HUES6 (cell line): ENCODE measurements around the gene SWT1.

Experiments used
- H3K27ac ChIP-seq: 2 replicates; pipeline ENCODE4 v1.7.0; 2013; ENCODE audit warnings: low read depth, mild to moderate bottlenecking, low read length, inconsistent platforms
- H3K27me3 ChIP-seq: 2 replicates; pipeline ENCODE4 v1.6.1; 2013; ENCODE audit warnings: low read length; ENCODE audit not compliant: control insufficient read depth, insufficient read depth
- H3K36me3 ChIP-seq: 2 replicates; pipeline ENCODE4 v1.6.1; 2013; ENCODE audit warnings: low read length; ENCODE audit not compliant: control insufficient read depth, insufficient read depth
- H3K4me1 ChIP-seq: 2 replicates; pipeline ENCODE4 v1.6.1; 2013; ENCODE audit warnings: low read length; ENCODE audit not compliant: control insufficient read depth, insufficient read depth
- H3K4me3 ChIP-seq: 2 replicates; pipeline ENCODE4 v1.5.1; 2013; ENCODE audit warnings: low read depth, low read length
- H3K9ac ChIP-seq: one replicate; pipeline ENCODE4 v1.6.1; 2013; ENCODE audit warnings: mild to moderate bottlenecking, low read length
- H3K9me3 ChIP-seq: 2 replicates; pipeline ENCODE4 v1.6.1; 2013; ENCODE audit warnings: low read depth, low read length; ENCODE audit not compliant: control insufficient read depth, insufficient read depth

SWT1 gene

GRCh38 chr1:185263292-185263691 lies 106.3 kb downstream of the SWT1 start:
- Histone ChIP-seq H3K9ac (no peak overlapping the region), H3K4me1 (no peaks in the 10 kb centered on the region), H3K9me3 (no peaks in the 10 kb centered on the region), H3K27me3 (no peaks in the 10 kb centered on the region), H3K4me3 (no peak overlapping the region), H3K27ac (no peak overlapping the region), H3K36me3 (no peaks in the 10 kb centered on the region)

GRCh38 chr1:185263780-185264179 lies 106.8 kb downstream of the SWT1 start:
- Histone ChIP-seq H3K27ac (no peak overlapping the region), H3K4me1 (no peaks in the 10 kb centered on the region), H3K36me3 (no peaks in the 10 kb centered on the region), H3K4me3 (no peak overlapping the region), H3K27me3 (no peaks in the 10 kb centered on the region), H3K9me3 (no peaks in the 10 kb centered on the region), H3K9ac (no peak overlapping the region)

GRCh38 chr1:185265314-185265713 lies 108.3 kb downstream of the SWT1 start:
- H3K4me1 ChIP-seq, result no peaks in the 10 kb centered on the region
- H3K36me3 ChIP-seq, result no peaks in the 10 kb centered on the region
- no peaks in the 10 kb centered on the region for H3K27me3 ChIP-seq
- no peak overlapping the region for H3K9ac ChIP-seq
- H3K9me3 ChIP-seq, result no peaks in the 10 kb centered on the region
- no peak overlapping the region for H3K4me3 ChIP-seq
- H3K27ac ChIP-seq, result no peak overlapping the region

- Histone ChIP-seq H3K4me1 (no peaks in the 10 kb centered on the region), H3K27ac (no peak overlapping the region), H3K36me3 (no peaks in the 10 kb centered on the region)
These were observed 110.3 kb downstream of the SWT1 start for GRCh38 chr1:185267301-185267700.

GRCh38 chr1:185267701-185268100 lies 110.7 kb downstream of the SWT1 start:
- H3K27me3 ChIP-seq, result no peaks in the 10 kb centered on the region
- no peaks in the 10 kb centered on the region for H3K4me1 ChIP-seq
- no peaks in the 10 kb centered on the region for H3K9me3 ChIP-seq
- no peak overlapping the region for H3K27ac ChIP-seq
- H3K9ac ChIP-seq, result no peak overlapping the region
- H3K36me3 ChIP-seq, result no peaks in the 10 kb centered on the region
- H3K4me3 ChIP-seq, result no peak overlapping the region

More at GRCh38 chr1:185267301-185267700, 110.3 kb downstream of the SWT1 start:
- no peaks in the 10 kb centered on the region for H3K27me3 ChIP-seq
- no peak overlapping the region for H3K9ac ChIP-seq
- no peaks in the 10 kb centered on the region for H3K9me3 ChIP-seq
- no peak overlapping the region for H3K4me3 ChIP-seq

GRCh38 chr1:185268352-185268751 lies 111.4 kb downstream of the SWT1 start:
- Histone ChIP-seq H3K4me1 (no peaks in the 10 kb centered on the region), H3K4me3 (no peak overlapping the region), H3K27me3 (no peaks in the 10 kb centered on the region), H3K9ac (no peak overlapping the region), H3K36me3 (no peaks in the 10 kb centered on the region), H3K9me3 (no peaks in the 10 kb centered on the region), H3K27ac (no peak overlapping the region)

GRCh38 chr1:185271921-185272320 lies 115.0 kb downstream of the SWT1 start:
- no peak overlapping the region for H3K27ac ChIP-seq
- no peaks in the 10 kb centered on the region for H3K27me3 ChIP-seq
- no peaks in the 10 kb centered on the region for H3K36me3 ChIP-seq

GRCh38 chr1:185279571-185279970 lies 122.6 kb downstream of the SWT1 start:
- no peaks in the 10 kb centered on the region for H3K4me1 ChIP-seq
- 0 out of 2 replicates have a peak, but pooled peaks cover 3% of the 10 kb centered on the region for H3K36me3 ChIP-seq

More at GRCh38 chr1:185271921-185272320, 115.0 kb downstream of the SWT1 start:
- H3K9me3 ChIP-seq, result no peaks in the 10 kb centered on the region
- no peak overlapping the region for H3K9ac ChIP-seq
- H3K4me3 ChIP-seq, result no peak overlapping the region
- H3K4me1 ChIP-seq, result no peaks in the 10 kb centered on the region

GRCh38 chr1:185280589-185280988 lies 123.6 kb downstream of the SWT1 start:
- Histone ChIP-seq H3K4me1 (no peaks in the 10 kb centered on the region; the same call in 1 of the 2 replicates), H3K36me3 (0 out of 2 replicates have a peak, but pooled peaks cover 3% of the 10 kb centered on the region), H3K9me3 (no peaks in the 10 kb centered on the region), H3K27ac (no peak overlapping the region), H3K4me3 (no peak overlapping the region), H3K9ac (no peak overlapping the region), H3K27me3 (no peaks in the 10 kb centered on the region)

More at GRCh38 chr1:185279571-185279970, 122.6 kb downstream of the SWT1 start:
- H3K4me3 ChIP-seq, result no peak overlapping the region
- H3K9ac ChIP-seq, result no peak overlapping the region
- no peaks in the 10 kb centered on the region for H3K27me3 ChIP-seq
- no peak overlapping the region for H3K27ac ChIP-seq
- no peaks in the 10 kb centered on the region for H3K9me3 ChIP-seq

- H3K36me3 ChIP-seq, result 0 out of 2 replicates have a peak, but pooled peaks cover 3% of the 10 kb centered on the region
These were observed 124.3 kb downstream of the SWT1 start for GRCh38 chr1:185281245-185281644.

GRCh38 chr1:185284116-185284515 lies 127.1 kb downstream of the SWT1 start:
- H3K4me3 ChIP-seq, result no peak overlapping the region
- no peaks in the 10 kb centered on the region for H3K27me3 ChIP-seq
- H3K9ac ChIP-seq, result no peak overlapping the region
- 0 out of 2 replicates have a peak, but pooled peaks cover 3% of the 10 kb centered on the region for H3K36me3 ChIP-seq
- H3K9me3 ChIP-seq, result no peaks in the 10 kb centered on the region
- no peak overlapping the region for H3K27ac ChIP-seq
- no peaks in the 10 kb centered on the region; the same call in 1 of the 2 replicates for H3K4me1 ChIP-seq

More at GRCh38 chr1:185281245-185281644, 124.3 kb downstream of the SWT1 start:
- no peak overlapping the region for H3K9ac ChIP-seq
- no peaks in the 10 kb centered on the region; the same call in 1 of the 2 replicates for H3K4me1 ChIP-seq
- H3K9me3 ChIP-seq, result no peaks in the 10 kb centered on the region
- no peak overlapping the region for H3K27ac ChIP-seq
- no peaks in the 10 kb centered on the region for H3K27me3 ChIP-seq
- no peak overlapping the region for H3K4me3 ChIP-seq
